ENCODE data around the gene FBXO8. TPM values are rescaled to one million over a fixed set of nuclear protein-coding genes. Genes with fewer than 3 reads are reported as not detected.

The FBXO8 gene
- total RNA-seq, 1 experiment from 2014 or later = 22.1 TPM

- ChIA-PET CTCF (no interaction called here), POLR2A (no interaction called here)
- no TSS peak for BruUV-seq (replicated peaks)
- TF ChIP-seq CTCF (IDR thresholded peaks at IDR 0.05; ENCODE audit: unreplicated experiment) = no peak
- peaks cover 8% of the 10 kb centered on the region for H3K4me1 Mint-ChIP-seq (ENCODE audit: insufficient read depth, unreplicated experiment)
- intact Hi-C loops (cut with micrococcal nuclease) = loop anchor here (10.0 kb wide), 1 partner anchor 808 kb away; no protein-coding TSS in a partner anchor
- no peaks in the 10 kb centered on the region for H3K27me3 Mint-ChIP-seq (ENCODE audit: insufficient read depth, unreplicated experiment)
- H3K4me3 Mint-ChIP-seq (ENCODE audit: unreplicated experiment) = no peak overlapping the region
- DNase-seq (ENCODE audit: unreplicated experiment) = no peak
- peaks cover 13% of the 10 kb centered on the region for H3K36me3 Mint-ChIP-seq (ENCODE audit: insufficient read depth, unreplicated experiment)
- H3K27ac Mint-ChIP-seq (ENCODE audit: low read depth, unreplicated experiment) = no peak overlapping the region
- H3K9me3 Mint-ChIP-seq (ENCODE audit: unreplicated experiment) = no peaks in the 10 kb centered on the region
These were observed 29.5 kb upstream of the FBXO8 start for GRCh38 chr4:174312993-174313392.

GRCh38 chr4:174307694-174308093 is 24.2 kb upstream of the FBXO8 start:
- H3K9me3 Mint-ChIP-seq (ENCODE audit: unreplicated experiment) = no peaks in the 10 kb centered on the region
- peaks cover 19% of the 10 kb centered on the region for H3K36me3 Mint-ChIP-seq (ENCODE audit: insufficient read depth, unreplicated experiment)
- CTCF ChIA-PET = interaction anchor here (0.7 to 1.4 kb wide), 2 partner anchors 11 to 174 kb away, joined by 4 read pairs; no protein-coding TSS in a partner anchor
- no peaks in the 10 kb centered on the region for H3K27me3 Mint-ChIP-seq (ENCODE audit: insufficient read depth, unreplicated experiment)
- no peaks in the 10 kb centered on the region for H3K4me1 Mint-ChIP-seq (ENCODE audit: insufficient read depth, unreplicated experiment)
- H3K4me3 Mint-ChIP-seq (ENCODE audit: unreplicated experiment) = no peak overlapping the region
- no peak for TF ChIP-seq CTCF (IDR thresholded peaks at IDR 0.05; ENCODE audit: unreplicated experiment)
- intact Hi-C loops (cut with micrococcal nuclease) = no loop called here
- no peak overlapping the region for H3K27ac Mint-ChIP-seq (ENCODE audit: low read depth, unreplicated experiment)
- POLR2A ChIA-PET = no interaction called here
- no TSS peak for BruUV-seq (replicated peaks)
- DNase-seq (ENCODE audit: unreplicated experiment) = no peak

GRCh38 chr4:174305961-174306360 is 22.5 kb upstream of the FBXO8 start:
- POLR2A ChIA-PET = no interaction called here
- H3K27ac Mint-ChIP-seq (ENCODE audit: low read depth, unreplicated experiment) = no peak overlapping the region
- intact Hi-C loops (cut with micrococcal nuclease) = no loop called here
- BruUV-seq (replicated peaks) = no TSS peak
- no peaks in the 10 kb centered on the region for H3K9me3 Mint-ChIP-seq (ENCODE audit: unreplicated experiment)
- no peak for DNase-seq (ENCODE audit: unreplicated experiment)
- no peaks in the 10 kb centered on the region for H3K27me3 Mint-ChIP-seq (ENCODE audit: insufficient read depth, unreplicated experiment)
- CTCF ChIA-PET = no interaction called here
- no peak overlapping the region for H3K4me3 Mint-ChIP-seq (ENCODE audit: unreplicated experiment)
- H3K4me1 Mint-ChIP-seq (ENCODE audit: insufficient read depth, unreplicated experiment) = no peaks in the 10 kb centered on the region
- TF ChIP-seq CTCF (IDR thresholded peaks at IDR 0.05; ENCODE audit: unreplicated experiment) = no peak
- peaks cover 17% of the 10 kb centered on the region for H3K36me3 Mint-ChIP-seq (ENCODE audit: insufficient read depth, unreplicated experiment)

GRCh38 chr4:174304664-174305063 is 21.2 kb upstream of the FBXO8 start:
- intact Hi-C loops (cut with micrococcal nuclease) = no loop called here
- no TSS peak for BruUV-seq (replicated peaks)
- Mint-ChIP-seq H3K27me3 (ENCODE audit: insufficient read depth, unreplicated experiment) (no peaks in the 10 kb centered on the region), H3K9me3 (ENCODE audit: unreplicated experiment) (no peaks in the 10 kb centered on the region), H3K27ac (ENCODE audit: low read depth, unreplicated experiment) (no peak overlapping the region), H3K4me3 (ENCODE audit: unreplicated experiment) (no peak overlapping the region), H3K36me3 (ENCODE audit: insufficient read depth, unreplicated experiment) (peaks cover 30% of the 10 kb centered on the region), H3K4me1 (ENCODE audit: insufficient read depth, unreplicated experiment) (no peaks in the 10 kb centered on the region)
- POLR2A ChIA-PET = interaction anchor here (0.6 kb wide), 1 partner anchor 410 kb away, joined by 3 read pairs; no protein-coding TSS in a partner anchor
- CTCF ChIA-PET = no interaction called here
- no peak for TF ChIP-seq CTCF (IDR thresholded peaks at IDR 0.05; ENCODE audit: unreplicated experiment)
- no peak for DNase-seq (ENCODE audit: unreplicated experiment)

Measured in MCF 10A (cell line).